A673 (cell line): Measurements from ENCODE around the gene TNFAIP3.

Experiments
- EZH2 ChIP-seq: fragments of 200-600 bp; sonication (generic); IDR thresholded peaks from 2 replicates; pipeline ENCODE4 v1.6.1; 2017; ENCODE audit warnings: borderline replicate concordance, low read depth, mild to moderate bottlenecking, mixed read lengths, antibody characterized with exemption, low read length; ENCODE audit not compliant: poor library complexity, severe bottlenecking
- TF ChIP-seq, protein P1 (sequence below): fragments of 300-800, 200-600 bp; sonication (generic); conservative IDR thresholded peaks from 2 replicates; pipeline ENCODE4 v1.5.1; 2017; ENCODE audit warnings: low read depth, mild to moderate bottlenecking, antibody characterized with exemption, low read length, moderate library complexity, mixed read lengths

DNA sequence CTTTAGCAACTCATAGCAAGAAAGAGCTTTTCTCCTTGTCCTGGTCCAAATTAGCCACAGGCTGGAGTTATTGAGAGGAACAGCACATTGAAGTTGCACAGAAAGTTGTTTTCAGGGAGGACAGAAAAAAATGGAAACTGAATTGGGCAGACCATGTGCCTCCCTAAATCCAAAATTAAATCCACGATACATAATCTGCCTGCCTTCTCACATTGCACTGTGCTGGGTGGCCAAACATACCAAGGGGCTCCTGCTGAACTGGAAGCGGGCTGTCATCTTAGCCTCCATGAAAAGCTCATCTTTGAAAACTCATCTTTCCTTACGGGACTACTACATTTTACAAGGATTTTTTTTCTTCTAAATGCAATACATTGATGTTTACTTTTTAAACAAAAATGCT lies 59.9 kb downstream of the TNFAIP3 start:
- TF ChIP-seq, protein P1, sequence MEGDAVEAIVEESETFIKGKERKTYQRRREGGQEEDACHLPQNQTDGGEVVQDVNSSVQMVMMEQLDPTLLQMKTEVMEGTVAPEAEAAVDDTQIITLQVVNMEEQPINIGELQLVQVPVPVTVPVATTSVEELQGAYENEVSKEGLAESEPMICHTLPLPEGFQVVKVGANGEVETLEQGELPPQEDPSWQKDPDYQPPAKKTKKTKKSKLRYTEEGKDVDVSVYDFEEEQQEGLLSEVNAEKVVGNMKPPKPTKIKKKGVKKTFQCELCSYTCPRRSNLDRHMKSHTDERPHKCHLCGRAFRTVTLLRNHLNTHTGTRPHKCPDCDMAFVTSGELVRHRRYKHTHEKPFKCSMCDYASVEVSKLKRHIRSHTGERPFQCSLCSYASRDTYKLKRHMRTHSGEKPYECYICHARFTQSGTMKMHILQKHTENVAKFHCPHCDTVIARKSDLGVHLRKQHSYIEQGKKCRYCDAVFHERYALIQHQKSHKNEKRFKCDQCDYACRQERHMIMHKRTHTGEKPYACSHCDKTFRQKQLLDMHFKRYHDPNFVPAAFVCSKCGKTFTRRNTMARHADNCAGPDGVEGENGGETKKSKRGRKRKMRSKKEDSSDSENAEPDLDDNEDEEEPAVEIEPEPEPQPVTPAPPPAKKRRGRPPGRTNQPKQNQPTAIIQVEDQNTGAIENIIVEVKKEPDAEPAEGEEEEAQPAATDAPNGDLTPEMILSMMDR, result no peak
- no peak for TF ChIP-seq EZH2
